A549 (cell line): ENCODE data around the gene ASPHD2. TPM values are rescaled to one million over a fixed set of nuclear protein-coding genes. Genes with fewer than 3 reads are reported as not detected.

Source experiments
- ATAC-seq, 2 experiments: fragments of 200-7000 bp in 1 of 2; fragments of >200 bp in 1 of 2; cut with Nextera tagmentation in 1 of 2; cut with Tn5 transposase in 1 of 2; 3 replicates each; pipeline versions ENCODE4 v1.8.0 to v1.9.1; 2018 to 2020; ENCODE audit warnings: mild to moderate bottlenecking in 1 of 2, moderate library complexity in 1 of 2
- CTCF ChIA-PET: fragments of 300-600 bp; sonication (Branson Sonifier 250); formaldehyde crosslinking; extraction: SDS; loops from one replicate; lab custom pipeline; 2021; ENCODE audit warnings: antibody characterized with exemption, inconsistent platforms; lab: Yijun Ruan, JAX
- POLR2A ChIA-PET: fragments of 350-600 bp; formaldehyde crosslinking; extraction: SDS; loops from one replicate; lab custom pipeline; 2021; ENCODE audit warnings: antibody characterized with exemption, inconsistent platforms; lab: Yijun Ruan, JAX
- DNase-seq, 2 experiments: peaks; one replicate each; pipeline versions ENCODE4 v3.0.0 to v3.0.0-alpha.2; 2011 to 2016; ENCODE audit warnings: low read depth in 1 of 2, low spot score in 1 of 2
- FAIRE-seq: peaks from 2 replicates; lab custom pipeline; 2011; peaks lifted over from hg19 to GRCh38; lab: Jason Lieb, UNC
- H3K27ac ChIP-seq, 2 experiments: fragments of >200 bp; sonication (Bioruptor Twin); formaldehyde crosslinking; 3 replicates each; pipeline ENCODE4 v1.5.1; 2016 to 2017
- H3K4me1 ChIP-seq: fragments of >200 bp; sonication (Bioruptor Twin); formaldehyde crosslinking; 3 replicates; pipeline ENCODE4 v1.6.1; 2016
- H3K4me2 ChIP-seq: fragments of >200 bp; sonication (Bioruptor Twin); formaldehyde crosslinking; 3 replicates; pipeline ENCODE4 v1.6.1; 2016
- H3K4me3 ChIP-seq: fragments of >200 bp; sonication (Bioruptor Twin); formaldehyde crosslinking; 3 replicates; pipeline ENCODE4 v1.5.1; 2016
- H3K9me3 ChIP-seq: fragments of >200 bp; sonication (Bioruptor Twin); formaldehyde crosslinking; 3 replicates; pipeline ENCODE4 v1.6.1; 2016
- BCL3 ChIP-seq: fragments of >200 bp; sonication (Bioruptor Twin); formaldehyde crosslinking; IDR thresholded peaks from 3 replicates; pipeline ENCODE4 v1.6.1; 2016
- CBX8 ChIP-seq: fragments of 200-600 bp; sonication (generic); IDR thresholded peaks from 2 replicates; pipeline ENCODE4 v1.6.1; 2016
- CHD2 ChIP-seq: fragments of 150-350 bp; IDR thresholded peaks from 2 replicates; pipeline ENCODE4 v1.6.1; 2014; ENCODE audit warnings: low read length; ENCODE audit not compliant: partially characterized antibody
- EHF ChIP-seq: fragments of 250-450 bp; sonication (Bioruptor Pico); IDR thresholded peaks from 2 replicates; pipeline ENCODE4 v1.5.0; 2020; ENCODE audit warnings: mild to moderate bottlenecking
- ELK1 ChIP-seq: fragments of 150-350 bp; IDR thresholded peaks from 2 replicates; pipeline ENCODE4 v1.6.1; 2014; ENCODE audit warnings: low read depth, mild to moderate bottlenecking, low read length
- EP300 ChIP-seq, 2 experiments: fragments of >200 bp; sonication (Bioruptor Twin); formaldehyde crosslinking; IDR thresholded peaks; 2 replicates in 1 of 2; 3 replicates in 1 of 2; pipeline ENCODE4 v1.6.1; 2016 to 2017
- ESRRA ChIP-seq: fragments of 150-350 bp; IDR thresholded peaks from 2 replicates; pipeline ENCODE4 v1.6.1; 2014; ENCODE audit warnings: mild to moderate bottlenecking, low read length, borderline replicate concordance
- FOSB ChIP-seq: fragments of 250-450 bp; sonication (Bioruptor Pico); IDR thresholded peaks from 2 replicates; pipeline ENCODE4 v1.5.0; 2020; ENCODE audit warnings: mild to moderate bottlenecking, moderate library complexity
- HEYL ChIP-seq: fragments of 250-450 bp; sonication (Bioruptor Pico); IDR thresholded peaks from 2 replicates; pipeline ENCODE4 v1.8.0; 2021; ENCODE audit warnings: mild to moderate bottlenecking, moderate library complexity
- JUNB ChIP-seq: fragments of >200 bp; sonication (Bioruptor Twin); formaldehyde crosslinking; IDR thresholded peaks from 2 replicates; pipeline ENCODE4 v1.6.1; 2016
- KDM1A ChIP-seq: fragments of 200-600 bp; sonication (generic); IDR thresholded peaks from 2 replicates; pipeline ENCODE4 v1.6.1; 2016; ENCODE audit warnings: low read depth, mild to moderate bottlenecking
- MAZ ChIP-seq: fragments of 150-350 bp; IDR thresholded peaks from 2 replicates; pipeline ENCODE4 v1.6.1; 2014; ENCODE audit warnings: antibody characterized with exemption, low read depth, low read length, borderline replicate concordance
- NR3C1 ChIP-seq: fragments of >200 bp; sonication (Bioruptor Twin); formaldehyde crosslinking; IDR thresholded peaks from 3 replicates; pipeline ENCODE4 v1.6.1; 2017
- PHF8 ChIP-seq: fragments of 200-600 bp; sonication (generic); IDR thresholded peaks from 2 replicates; pipeline ENCODE4 v1.6.1; 2016; ENCODE audit warnings: low read depth, mild to moderate bottlenecking, antibody characterized with exemption, moderate library complexity, borderline replicate concordance
- POLR2A ChIP-seq: IDR thresholded peaks from 2 replicates; pipeline ENCODE4 v1.6.1; 2012; ENCODE audit warnings: mild to moderate bottlenecking, low read length
- POLR2AphosphoS2 ChIP-seq: conservative IDR thresholded peaks from 2 replicates; pipeline ENCODE4 v1.6.1; 2012; ENCODE audit warnings: low read length, improper control_type of control experiment, inconsistent platforms
- RFX5 ChIP-seq: fragments of 450-650 bp; IDR thresholded peaks from 2 replicates; pipeline ENCODE4 v1.7.1; 2014; ENCODE audit warnings: antibody characterized with exemption, mild to moderate bottlenecking, moderate library complexity
- TP53 ChIP-seq: fragments of 250-450 bp; sonication (Bioruptor Pico); IDR thresholded peaks from 2 replicates; pipeline ENCODE4 v1.5.0; 2021; ENCODE audit warnings: mild to moderate bottlenecking, moderate library complexity
- ZFP36 ChIP-seq: fragments of 450-650 bp; IDR thresholded peaks from 2 replicates; pipeline ENCODE4 v1.6.1; 2014; ENCODE audit warnings: borderline replicate concordance; ENCODE audit not compliant: partially characterized antibody
- WGBS: methylation state at CpG from one replicate; pipeline ENCODE4 v1.1.6; 2017; ENCODE audit errors: missing lambda C conversion rate; 5-methylcytosine and 5-hydroxymethylcytosine counted together
- polyA plus RNA-seq, 4 experiments: library from polyadenylated mRNA; depleted of rRNA in 3 of 4; stranded (reverse); fragments of >200 nt; fragmentation: RNase III in 1 of 4; extraction: RNeasy Plus Mini Kit Qiagen cat#74134 plus additional on column Dnase treatment in 1 of 4; gene quantifications; 2 replicates in 3 of 4; 3 replicates in 1 of 4; pipeline ENCODE4 v1.2.3, GENCODE V29; 2011 to 2017
- TF ChIP-seq, protein P1 (sequence below): IDR thresholded peaks from 2 replicates; pipeline ENCODE4 v1.6.1; 2012
- TF ChIP-seq, protein P2 (sequence below): fragments of >200 bp; sonication (Bioruptor Twin); formaldehyde crosslinking; IDR thresholded peaks from 3 replicates; pipeline ENCODE4 v1.5.1; 2016
- TF ChIP-seq, protein P3 (sequence below): fragments of 250-450 bp; sonication (Bioruptor Pico); IDR thresholded peaks from 2 replicates; pipeline ENCODE4 v1.5.0; 2021; ENCODE audit warnings: mild to moderate bottlenecking, moderate library complexity, borderline replicate concordance

Gene ASPHD2
- polyA plus RNA-seq, 2 of the 4 experiments (the other 2 are of a cell fraction): 0.84 to 1.3 TPM

GRCh38 chr22:26462641-26463040 is 33.6 kb downstream of the ASPHD2 start (continued):
- TF ChIP-seq BCL3 (no peak), EHF (no peak), MAZ (no peak), NR3C1 (no peak), JUNB (no peak), ZFP36 (no peak)
- TF ChIP-seq, all 56 proteins: peak for 0

GRCh38 chr22:26463101-26463661 is 34.1 kb downstream of the ASPHD2 start:
- no peak overlapping the region for H3K27ac ChIP-seq
- no peak for FAIRE-seq
- POLR2A ChIA-PET: interaction anchor here (0.7 kb wide), 1 partner anchor 21 kb away, joined by 3 read pairs; the partner anchor contains the start of genes HPS4 and SRRD

GRCh38 chr22:26463688-26464087 is 34.6 kb downstream of the ASPHD2 start:
- H3K4me1 ChIP-seq: no peaks in the 10 kb centered on the region
- no peak for DNase-seq
- POLR2A ChIA-PET: no interaction called here
- H3K27ac ChIP-seq: no peak overlapping the region
- no peak for FAIRE-seq
- TF ChIP-seq TP53 (CRISPR knock-in tag) (no peak), EHF (no peak), HEYL (CRISPR knock-in tag) (no peak), KDM1A (no peak), EP300 (IDR thresholded peaks at IDR 0.05) (no peak), BCL3 (no peak), ESRRA (no peak), RFX5 (no peak), MAZ (no peak), FOSB (CRISPR knock-in tag) (no peak), POLR2A (no peak), CBX8 (no peak), CHD2 (no peak), ELK1 (no peak), PHF8 (no peak), POLR2AphosphoS2 (no peak)
- TF ChIP-seq, protein P1, sequence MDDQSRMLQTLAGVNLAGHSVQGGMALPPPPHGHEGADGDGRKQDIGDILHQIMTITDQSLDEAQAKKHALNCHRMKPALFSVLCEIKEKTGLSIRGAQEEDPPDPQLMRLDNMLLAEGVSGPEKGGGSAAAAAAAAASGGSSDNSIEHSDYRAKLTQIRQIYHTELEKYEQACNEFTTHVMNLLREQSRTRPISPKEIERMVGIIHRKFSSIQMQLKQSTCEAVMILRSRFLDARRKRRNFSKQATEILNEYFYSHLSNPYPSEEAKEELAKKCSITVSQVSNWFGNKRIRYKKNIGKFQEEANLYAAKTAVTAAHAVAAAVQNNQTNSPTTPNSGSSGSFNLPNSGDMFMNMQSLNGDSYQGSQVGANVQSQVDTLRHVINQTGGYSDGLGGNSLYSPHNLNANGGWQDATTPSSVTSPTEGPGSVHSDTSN: no peak
- TF ChIP-seq, protein P2, sequence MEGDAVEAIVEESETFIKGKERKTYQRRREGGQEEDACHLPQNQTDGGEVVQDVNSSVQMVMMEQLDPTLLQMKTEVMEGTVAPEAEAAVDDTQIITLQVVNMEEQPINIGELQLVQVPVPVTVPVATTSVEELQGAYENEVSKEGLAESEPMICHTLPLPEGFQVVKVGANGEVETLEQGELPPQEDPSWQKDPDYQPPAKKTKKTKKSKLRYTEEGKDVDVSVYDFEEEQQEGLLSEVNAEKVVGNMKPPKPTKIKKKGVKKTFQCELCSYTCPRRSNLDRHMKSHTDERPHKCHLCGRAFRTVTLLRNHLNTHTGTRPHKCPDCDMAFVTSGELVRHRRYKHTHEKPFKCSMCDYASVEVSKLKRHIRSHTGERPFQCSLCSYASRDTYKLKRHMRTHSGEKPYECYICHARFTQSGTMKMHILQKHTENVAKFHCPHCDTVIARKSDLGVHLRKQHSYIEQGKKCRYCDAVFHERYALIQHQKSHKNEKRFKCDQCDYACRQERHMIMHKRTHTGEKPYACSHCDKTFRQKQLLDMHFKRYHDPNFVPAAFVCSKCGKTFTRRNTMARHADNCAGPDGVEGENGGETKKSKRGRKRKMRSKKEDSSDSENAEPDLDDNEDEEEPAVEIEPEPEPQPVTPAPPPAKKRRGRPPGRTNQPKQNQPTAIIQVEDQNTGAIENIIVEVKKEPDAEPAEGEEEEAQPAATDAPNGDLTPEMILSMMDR: no peak
- TF ChIP-seq, protein P3, sequence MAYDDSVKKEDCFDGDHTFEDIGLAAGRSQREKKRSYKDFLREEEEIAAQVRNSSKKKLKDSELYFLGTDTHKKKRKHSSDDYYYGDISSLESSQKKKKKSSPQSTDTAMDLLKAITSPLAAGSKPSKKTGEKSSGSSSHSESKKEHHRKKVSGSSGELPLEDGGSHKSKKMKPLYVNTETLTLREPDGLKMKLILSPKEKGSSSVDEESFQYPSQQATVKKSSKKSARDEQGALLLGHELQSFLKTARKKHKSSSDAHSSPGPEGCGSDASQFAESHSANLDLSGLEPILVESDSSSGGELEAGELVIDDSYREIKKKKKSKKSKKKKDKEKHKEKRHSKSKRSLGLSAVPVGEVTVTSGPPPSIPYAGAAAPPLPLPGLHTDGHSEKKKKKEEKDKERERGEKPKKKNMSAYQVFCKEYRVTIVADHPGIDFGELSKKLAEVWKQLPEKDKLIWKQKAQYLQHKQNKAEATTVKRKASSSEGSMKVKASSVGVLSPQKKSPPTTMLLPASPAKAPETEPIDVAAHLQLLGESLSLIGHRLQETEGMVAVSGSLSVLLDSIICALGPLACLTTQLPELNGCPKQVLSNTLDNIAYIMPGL (CRISPR knock-in tag): no peak
- no peak for ATAC-seq
- H3K4me2 ChIP-seq: no peak overlapping the region
- H3K9me3 ChIP-seq: no peaks in the 10 kb centered on the region
- CTCF ChIA-PET: interaction anchor here (1.1 to 6.3 kb wide), 3 partner anchors 11 to 97 kb away, joined by 3 to 85 read pairs (median 65); no protein-coding TSS in a partner anchor
- no peak overlapping the region for H3K4me3 ChIP-seq
- 83% methylated on average over 7 of the region's 9 CpGs for WGBS

More at GRCh38 chr22:26463101-26463661, 34.1 kb downstream of the ASPHD2 start:
- Histone ChIP-seq H3K9me3 (no peaks in the 10 kb centered on the region), H3K4me3 (no peak overlapping the region), H3K4me2 (no peak overlapping the region), H3K4me1 (no peaks in the 10 kb centered on the region)
- 82% methylated on average over 10 of the region's 10 CpGs for WGBS
- CTCF ChIA-PET: interaction anchor here (1.1 to 6.3 kb wide), 5 partner anchors 10 to 97 kb away, joined by 3 to 85 read pairs (median 20); no protein-coding TSS in a partner anchor
- no peak for TF ChIP-seq CBX8
- no peak for TF ChIP-seq FOSB (CRISPR knock-in tag)
- TF ChIP-seq JUNB: no peak
- no peak for TF ChIP-seq BCL3
- ATAC-seq: no peak
- DNase-seq: no peak
